Measurements from ENCODE around the gene BHLHE23. TPM values are rescaled to one million over a fixed set of nuclear protein-coding genes. Genes with fewer than 3 reads are reported as not detected.

The BHLHE23 gene
- polyA plus RNA-seq, 1 of the 3 experiments (the other 2 are of a cell fraction): not detected

DNA sequence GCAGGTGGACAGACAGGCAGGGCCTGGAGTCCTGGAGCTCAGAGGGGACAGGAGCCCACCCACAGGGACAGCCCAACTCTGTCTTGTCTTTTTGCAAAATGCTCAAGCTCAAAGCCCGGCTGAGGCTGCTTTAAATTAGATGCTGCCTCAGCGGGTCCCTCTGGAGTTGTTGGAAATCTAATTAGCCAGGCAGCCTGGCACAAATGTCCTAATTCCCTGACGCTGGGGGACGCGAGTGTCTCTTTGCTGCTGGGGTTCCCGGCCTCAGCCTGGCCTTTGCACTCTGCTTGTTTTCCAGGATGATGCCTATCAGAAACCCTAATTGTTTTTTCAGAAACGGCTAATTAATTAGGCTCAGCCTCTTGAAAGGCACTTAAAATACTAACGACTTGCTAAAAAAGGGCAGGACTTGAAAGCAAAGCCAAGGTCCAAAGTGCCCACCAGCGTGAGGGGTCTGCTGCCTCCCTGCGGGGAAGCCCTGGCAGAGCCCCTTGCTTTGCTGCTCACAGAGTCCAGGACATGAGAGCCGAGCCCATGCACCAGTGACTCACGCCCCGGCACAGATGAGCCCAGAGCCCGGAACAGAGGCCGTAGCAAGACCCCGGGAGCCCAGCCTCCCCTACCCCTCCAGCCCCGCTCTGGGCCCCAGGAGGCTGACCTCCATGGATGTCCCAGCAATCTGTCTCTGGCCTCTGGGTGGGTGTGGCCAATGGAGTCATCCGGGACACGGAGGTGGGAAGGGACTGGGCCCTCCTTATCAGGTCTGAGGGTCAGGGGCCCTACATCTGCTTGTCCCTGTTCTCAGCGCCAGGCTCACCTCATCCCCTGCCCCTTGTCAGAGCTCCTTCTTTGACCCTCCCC is 46.0 kb upstream of the BHLHE23 start:
- Histone ChIP-seq H3K36me3 (replicated peaks in 1 of 2; ENCODE audit: control insufficient read depth in 1 of 2, insufficient read depth in 2 of 2, low read length in 1 of 2) (no peaks in the 10 kb centered on the region), H3K4me2 (no peak overlapping the region), H3K9me3 (no peaks in the 10 kb centered on the region), H3F3A (replicated peaks; ENCODE audit: insufficient read depth) (peaks cover 9% of the 10 kb centered on the region), H3K27ac (ENCODE audit: low read depth in 2 of 2, low read length in 1 of 2) (no peak overlapping the region), H3K9ac (no peak overlapping the region), H3K4me3 (ENCODE audit: low read depth in 2 of 2, low read length in 1 of 2) (no peak overlapping the region), H3K79me2 (ENCODE audit: insufficient read depth) (no peaks in the 10 kb centered on the region), H3K27me3 (ENCODE audit: insufficient read depth) (peaks cover 15% of the 10 kb centered on the region; the same call in 1 of the 2 replicates), H2AFZ (ENCODE audit: low read depth) (no peak overlapping the region), H4K20me1 (ENCODE audit: insufficient read depth) (no peaks in the 10 kb centered on the region), H3K9me2 (no peaks in the 10 kb centered on the region), H3K4me1 (ENCODE audit: control insufficient read depth in 1 of 2, insufficient read depth in 2 of 2, low read depth in 1 of 2, low read length in 1 of 2) (peaks cover 0 to 3% of the 10 kb centered on the region in 2 experiments; a peak in 1 of 4 replicates)
- TF ChIP-seq RFX5 (IDR thresholded peaks at IDR 0.05; ENCODE audit: low read length) (no peak), MXI1 (IDR thresholded peaks at IDR 0.05; ENCODE audit: low read depth, low read length) (no peak), SMC3 (IDR thresholded peaks at IDR 0.05; ENCODE audit: low read depth, low read length) (no peak)
- TF ChIP-seq, protein P1, sequence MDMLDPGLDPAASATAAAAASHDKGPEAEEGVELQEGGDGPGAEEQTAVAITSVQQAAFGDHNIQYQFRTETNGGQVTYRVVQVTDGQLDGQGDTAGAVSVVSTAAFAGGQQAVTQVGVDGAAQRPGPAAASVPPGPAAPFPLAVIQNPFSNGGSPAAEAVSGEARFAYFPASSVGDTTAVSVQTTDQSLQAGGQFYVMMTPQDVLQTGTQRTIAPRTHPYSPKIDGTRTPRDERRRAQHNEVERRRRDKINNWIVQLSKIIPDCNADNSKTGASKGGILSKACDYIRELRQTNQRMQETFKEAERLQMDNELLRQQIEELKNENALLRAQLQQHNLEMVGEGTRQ (IDR thresholded peaks at IDR 0.05; ENCODE audit: borderline replicate concordance, low read depth, low read length): no peak
- TF ChIP-seq, protein P2, sequence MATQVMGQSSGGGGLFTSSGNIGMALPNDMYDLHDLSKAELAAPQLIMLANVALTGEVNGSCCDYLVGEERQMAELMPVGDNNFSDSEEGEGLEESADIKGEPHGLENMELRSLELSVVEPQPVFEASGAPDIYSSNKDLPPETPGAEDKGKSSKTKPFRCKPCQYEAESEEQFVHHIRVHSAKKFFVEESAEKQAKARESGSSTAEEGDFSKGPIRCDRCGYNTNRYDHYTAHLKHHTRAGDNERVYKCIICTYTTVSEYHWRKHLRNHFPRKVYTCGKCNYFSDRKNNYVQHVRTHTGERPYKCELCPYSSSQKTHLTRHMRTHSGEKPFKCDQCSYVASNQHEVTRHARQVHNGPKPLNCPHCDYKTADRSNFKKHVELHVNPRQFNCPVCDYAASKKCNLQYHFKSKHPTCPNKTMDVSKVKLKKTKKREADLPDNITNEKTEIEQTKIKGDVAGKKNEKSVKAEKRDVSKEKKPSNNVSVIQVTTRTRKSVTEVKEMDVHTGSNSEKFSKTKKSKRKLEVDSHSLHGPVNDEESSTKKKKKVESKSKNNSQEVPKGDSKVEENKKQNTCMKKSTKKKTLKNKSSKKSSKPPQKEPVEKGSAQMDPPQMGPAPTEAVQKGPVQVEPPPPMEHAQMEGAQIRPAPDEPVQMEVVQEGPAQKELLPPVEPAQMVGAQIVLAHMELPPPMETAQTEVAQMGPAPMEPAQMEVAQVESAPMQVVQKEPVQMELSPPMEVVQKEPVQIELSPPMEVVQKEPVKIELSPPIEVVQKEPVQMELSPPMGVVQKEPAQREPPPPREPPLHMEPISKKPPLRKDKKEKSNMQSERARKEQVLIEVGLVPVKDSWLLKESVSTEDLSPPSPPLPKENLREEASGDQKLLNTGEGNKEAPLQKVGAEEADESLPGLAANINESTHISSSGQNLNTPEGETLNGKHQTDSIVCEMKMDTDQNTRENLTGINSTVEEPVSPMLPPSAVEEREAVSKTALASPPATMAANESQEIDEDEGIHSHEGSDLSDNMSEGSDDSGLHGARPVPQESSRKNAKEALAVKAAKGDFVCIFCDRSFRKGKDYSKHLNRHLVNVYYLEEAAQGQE (IDR thresholded peaks at IDR 0.05; ENCODE audit: low read depth, low read length): no peak
- ChIA-PET POLR2A (no interaction called here), CTCF (interaction anchor here (1.0 to 5.1 kb wide), 3 partner anchors 21 to 127 kb away, joined by 3 to 89 read pairs (median 3); partner anchors contain the start of gene BHLHE23)
- 15% methylated on average over 11 of the region's 20 CpGs for WGBS (ENCODE audit: low lambda C conversion rate)
- no peak for DNase-seq

DNA sequence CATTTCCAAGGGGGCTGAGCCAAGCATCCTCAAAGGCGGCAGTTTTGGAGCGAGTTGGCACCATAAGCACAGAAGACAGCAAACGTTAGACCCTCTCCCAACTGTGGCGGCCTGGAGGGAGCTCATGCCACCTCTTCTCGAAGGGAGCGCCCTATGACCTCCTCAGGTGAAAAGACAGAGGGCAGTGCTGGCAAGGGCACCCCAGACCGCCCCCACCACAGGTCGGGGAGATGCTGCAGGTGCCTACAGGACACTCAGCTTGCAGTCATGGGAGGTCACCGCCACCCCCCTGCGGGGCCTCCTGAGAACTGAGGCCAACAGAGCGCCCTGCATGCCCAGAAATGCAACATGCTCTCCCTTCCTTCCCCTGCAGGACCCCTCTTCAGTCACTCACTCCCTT is 45.1 kb upstream of the BHLHE23 start:
- 32% methylated on average over 6 of the region's 11 CpGs for WGBS (ENCODE audit: low lambda C conversion rate)
- H3K9me3 ChIP-seq: no peaks in the 10 kb centered on the region
- no peak overlapping the region for H2AFZ ChIP-seq (ENCODE audit: low read depth)
- no peak overlapping the region for H3K4me2 ChIP-seq
- H3K27ac ChIP-seq (ENCODE audit: low read depth in 2 of 2, low read length in 1 of 2): no peak overlapping the region
- POLR2A ChIA-PET: no interaction called here
- no peaks in the 10 kb centered on the region for H4K20me1 ChIP-seq (ENCODE audit: insufficient read depth)
- DNase-seq: no peak
- CTCF ChIA-PET: interaction anchor here (1.1 to 5.1 kb wide), 2 partner anchors 45 to 127 kb away, joined by 3 to 89 read pairs; partner anchors contain the start of gene BHLHE23
- H3K9me2 ChIP-seq: no peaks in the 10 kb centered on the region
- no peaks in the 10 kb centered on the region for H3K36me3 ChIP-seq (replicated peaks in 1 of 2; ENCODE audit: control insufficient read depth in 1 of 2, insufficient read depth in 2 of 2, low read length in 1 of 2)
- H3K79me2 ChIP-seq (ENCODE audit: insufficient read depth): no peaks in the 10 kb centered on the region
- no peak overlapping the region for H3K9ac ChIP-seq
- TF ChIP-seq, protein P2 (IDR thresholded peaks at IDR 0.05; ENCODE audit: low read depth, low read length): no peak
- TF ChIP-seq, protein P3, sequence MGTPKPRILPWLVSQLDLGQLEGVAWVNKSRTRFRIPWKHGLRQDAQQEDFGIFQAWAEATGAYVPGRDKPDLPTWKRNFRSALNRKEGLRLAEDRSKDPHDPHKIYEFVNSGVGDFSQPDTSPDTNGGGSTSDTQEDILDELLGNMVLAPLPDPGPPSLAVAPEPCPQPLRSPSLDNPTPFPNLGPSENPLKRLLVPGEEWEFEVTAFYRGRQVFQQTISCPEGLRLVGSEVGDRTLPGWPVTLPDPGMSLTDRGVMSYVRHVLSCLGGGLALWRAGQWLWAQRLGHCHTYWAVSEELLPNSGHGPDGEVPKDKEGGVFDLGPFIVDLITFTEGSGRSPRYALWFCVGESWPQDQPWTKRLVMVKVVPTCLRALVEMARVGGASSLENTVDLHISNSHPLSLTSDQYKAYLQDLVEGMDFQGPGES (IDR thresholded peaks at IDR 0.05; ENCODE audit: low read depth, low read length): no peak
- no peak for TF ChIP-seq FOSL2 (IDR thresholded peaks at IDR 0.05; ENCODE audit: borderline replicate concordance, low read depth)
- TF ChIP-seq MEF2A (IDR thresholded peaks at IDR 0.05; ENCODE audit: borderline replicate concordance, low read depth): no peak
- no peak for TF ChIP-seq JUND (IDR thresholded peaks at IDR 0.05)
- TF ChIP-seq SIN3A (IDR thresholded peaks at IDR 0.05; ENCODE audit: borderline replicate concordance, low read depth, low read length): no peak
- TF ChIP-seq, protein P4, sequence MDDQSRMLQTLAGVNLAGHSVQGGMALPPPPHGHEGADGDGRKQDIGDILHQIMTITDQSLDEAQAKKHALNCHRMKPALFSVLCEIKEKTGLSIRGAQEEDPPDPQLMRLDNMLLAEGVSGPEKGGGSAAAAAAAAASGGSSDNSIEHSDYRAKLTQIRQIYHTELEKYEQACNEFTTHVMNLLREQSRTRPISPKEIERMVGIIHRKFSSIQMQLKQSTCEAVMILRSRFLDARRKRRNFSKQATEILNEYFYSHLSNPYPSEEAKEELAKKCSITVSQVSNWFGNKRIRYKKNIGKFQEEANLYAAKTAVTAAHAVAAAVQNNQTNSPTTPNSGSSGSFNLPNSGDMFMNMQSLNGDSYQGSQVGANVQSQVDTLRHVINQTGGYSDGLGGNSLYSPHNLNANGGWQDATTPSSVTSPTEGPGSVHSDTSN (IDR thresholded peaks at IDR 0.05): no peak
- no peak for TF ChIP-seq GABPA (IDR thresholded peaks at IDR 0.05; ENCODE audit: low read depth)
- peaks cover 1% of the 10 kb centered on the region for H3F3A ChIP-seq (replicated peaks; ENCODE audit: insufficient read depth)
- peaks cover 23% of the 10 kb centered on the region; the same call in 1 of the 2 replicates for H3K27me3 ChIP-seq (ENCODE audit: insufficient read depth)
- H3K4me3 ChIP-seq (ENCODE audit: low read depth in 2 of 2, low read length in 1 of 2): no peak overlapping the region
- H3K4me1 ChIP-seq (ENCODE audit: control insufficient read depth in 1 of 2, insufficient read depth in 2 of 2, low read depth in 1 of 2, low read length in 1 of 2): peaks cover 0 to 3% of the 10 kb centered on the region in 2 experiments; a peak in 1 of 4 replicates

Data from SK-N-SH (cell line).